Tibial artery (tissue), 4 donors: ENCODE measurements around the gene BPIFB2.

Experiments used
- DNase-seq, 2 donors: peaks; one replicate each; pipeline ENCODE4 v3.0.0-alpha.2; 2019
- H3K27ac ChIP-seq, 2 donors: fragments of 200-600 bp; sonication (generic) in 1 of 2; 1 replicate in 1 of 2; 2 replicates in 1 of 2; pipeline ENCODE4 v1.5.1; 2018 to 2019; ENCODE audit warnings: mild to moderate bottlenecking in 1 of 2
- H3K27me3 ChIP-seq, 2 donors: fragments of 200-600 bp; sonication (generic) in 1 of 2; one replicate each; pipeline versions ENCODE4 v1.5.1 to v1.6.0; 2016 to 2019
- H3K36me3 ChIP-seq, 3 donors: fragments of 200-600 bp; sonication (generic) in 2 of 3; one replicate each; pipeline ENCODE4 v1.5.1; 2016 to 2019; ENCODE audit warnings: mild to moderate bottlenecking in 2 of 3
- H3K4me1 ChIP-seq, 4 donors: fragments of 200-600 bp; sonication (generic) in 2 of 4; 1 replicate in 3 of 4; 2 replicates in 1 of 4; pipeline ENCODE4 v1.5.1; 2016 to 2019
- H3K4me3 ChIP-seq, 2 donors: fragments of 200-600 bp; sonication (generic) in 1 of 2; 1 replicate in 1 of 2; 2 replicates in 1 of 2; pipeline ENCODE4 v1.5.1; 2018 to 2019; ENCODE audit warnings: mild to moderate bottlenecking in 2 of 2
- H3K9me3 ChIP-seq, 3 donors: fragments of 200-600 bp; sonication (generic) in 1 of 3; one replicate each; pipeline ENCODE4 v1.5.1; 2016 to 2019
- intact Hi-C: fragments of 100-400 bp; cut with DNase I; formaldehyde crosslinking; loops from one replicate; pipeline ENCODE4 v1.15.0; 2023; ENCODE audit warnings: low total_unique reads
- TF ChIP-seq, protein P1 (sequence below), 2 experiments: fragments of 200-600 bp in 1 of 2; fragments of 450-650 bp in 1 of 2; IDR thresholded peaks; one replicate each; pipeline ENCODE4 v1.5.1; 2017 to 2019; ENCODE audit warnings: antibody characterized with exemption in 2 of 2, mild to moderate bottlenecking in 1 of 2, moderate library complexity in 1 of 2

BPIFB2 gene

DNA sequence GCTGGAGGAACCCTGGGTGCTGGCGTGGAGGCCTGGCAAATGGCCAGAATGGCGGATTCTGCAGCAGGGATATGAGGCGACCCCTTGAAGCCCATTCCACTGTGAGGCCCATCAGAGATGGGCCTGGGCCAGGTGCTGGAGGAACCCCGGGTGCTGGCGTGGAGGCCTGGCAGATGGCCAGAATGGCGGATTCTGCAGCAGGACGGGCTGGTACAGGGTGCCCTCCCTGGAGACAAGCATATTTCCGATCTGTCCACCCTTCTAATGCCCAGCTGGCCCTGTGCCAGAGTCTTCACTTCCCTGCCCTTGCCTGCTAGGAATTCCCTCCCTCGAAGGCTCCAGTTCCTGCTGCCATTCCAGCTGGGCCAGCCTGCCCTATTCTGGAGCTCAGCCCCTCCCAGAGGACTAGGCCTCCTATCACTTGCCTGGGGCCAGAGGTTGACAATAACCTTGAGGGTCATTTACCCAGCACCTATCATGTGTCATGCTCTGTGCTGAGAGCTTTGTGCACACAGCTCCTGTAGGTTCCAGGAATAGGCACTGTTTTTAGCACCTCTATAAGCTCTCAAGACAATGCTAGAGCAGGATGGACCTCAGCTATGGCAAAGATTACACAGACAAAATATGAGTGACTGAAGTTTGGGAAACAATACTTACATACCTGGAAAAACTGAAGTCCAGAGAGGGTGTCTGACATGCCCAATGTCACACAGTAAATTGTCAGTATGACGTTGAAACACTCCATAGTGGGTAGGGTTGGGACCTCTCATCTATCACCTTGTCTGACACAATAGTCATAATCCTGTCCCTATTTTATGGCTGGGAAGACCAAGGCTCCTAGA lies 24.7 kb upstream of the BPIFB2 start:
- H3K4me1 ChIP-seq: no peaks in the 10 kb centered on the region
- TF ChIP-seq, protein P1, sequence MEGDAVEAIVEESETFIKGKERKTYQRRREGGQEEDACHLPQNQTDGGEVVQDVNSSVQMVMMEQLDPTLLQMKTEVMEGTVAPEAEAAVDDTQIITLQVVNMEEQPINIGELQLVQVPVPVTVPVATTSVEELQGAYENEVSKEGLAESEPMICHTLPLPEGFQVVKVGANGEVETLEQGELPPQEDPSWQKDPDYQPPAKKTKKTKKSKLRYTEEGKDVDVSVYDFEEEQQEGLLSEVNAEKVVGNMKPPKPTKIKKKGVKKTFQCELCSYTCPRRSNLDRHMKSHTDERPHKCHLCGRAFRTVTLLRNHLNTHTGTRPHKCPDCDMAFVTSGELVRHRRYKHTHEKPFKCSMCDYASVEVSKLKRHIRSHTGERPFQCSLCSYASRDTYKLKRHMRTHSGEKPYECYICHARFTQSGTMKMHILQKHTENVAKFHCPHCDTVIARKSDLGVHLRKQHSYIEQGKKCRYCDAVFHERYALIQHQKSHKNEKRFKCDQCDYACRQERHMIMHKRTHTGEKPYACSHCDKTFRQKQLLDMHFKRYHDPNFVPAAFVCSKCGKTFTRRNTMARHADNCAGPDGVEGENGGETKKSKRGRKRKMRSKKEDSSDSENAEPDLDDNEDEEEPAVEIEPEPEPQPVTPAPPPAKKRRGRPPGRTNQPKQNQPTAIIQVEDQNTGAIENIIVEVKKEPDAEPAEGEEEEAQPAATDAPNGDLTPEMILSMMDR (IDR thresholded peaks at IDR 0.05): no peak
- peaks cover 0 to 27% of the 10 kb centered on the region in 2 donors for H3K27me3 ChIP-seq
- no peak for DNase-seq
- no peaks in the 10 kb centered on the region for H3K36me3 ChIP-seq
- H3K27ac ChIP-seq: no peak overlapping the region
- no peak overlapping the region for H3K4me3 ChIP-seq
- intact Hi-C loops: no loop called here
- H3K9me3 ChIP-seq: no peaks in the 10 kb centered on the region

DNA sequence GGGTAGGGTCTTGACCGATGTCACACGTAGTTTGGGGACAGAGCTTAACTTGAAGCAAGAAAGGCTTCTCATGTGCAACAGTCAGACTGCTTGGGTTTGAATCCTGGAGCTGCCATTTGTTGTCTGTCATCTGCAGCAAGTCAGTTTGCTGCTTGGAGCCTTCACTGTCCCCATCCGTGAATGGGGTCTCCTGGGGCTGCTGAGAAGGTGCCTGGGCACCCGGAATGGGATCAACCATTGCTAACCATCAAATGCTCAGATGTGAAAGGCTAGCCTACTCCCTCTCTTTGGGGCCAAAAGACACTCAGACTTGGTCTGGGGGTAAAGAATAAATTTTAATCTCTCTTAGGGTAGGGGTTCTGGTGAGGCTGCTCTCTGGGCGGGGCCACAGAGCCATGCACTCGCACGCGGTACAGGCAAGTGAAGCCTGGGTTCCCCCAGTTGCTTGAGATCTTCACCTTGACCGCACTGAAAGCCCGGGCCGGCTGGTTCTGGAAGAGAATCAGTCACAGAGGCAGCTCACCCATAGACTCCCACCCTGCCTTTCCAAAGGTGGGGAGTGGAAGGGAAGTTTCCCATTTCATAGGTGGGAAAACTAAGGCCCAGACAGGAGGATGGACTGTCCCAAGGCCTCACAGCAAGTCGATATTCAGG lies 23.9 kb upstream of the BPIFB2 start:
- intact Hi-C loops: no loop called here
- no peaks in the 10 kb centered on the region for H3K36me3 ChIP-seq
- H3K9me3 ChIP-seq: no peaks in the 10 kb centered on the region
- no peak overlapping the region for H3K4me3 ChIP-seq
- peaks cover 0 to 27% of the 10 kb centered on the region in 2 donors for H3K27me3 ChIP-seq
- no peak for DNase-seq
- H3K27ac ChIP-seq: no peak overlapping the region
- TF ChIP-seq, protein P1 (IDR thresholded peaks at IDR 0.05): no peak
- no peaks in the 10 kb centered on the region for H3K4me1 ChIP-seq

DNA sequence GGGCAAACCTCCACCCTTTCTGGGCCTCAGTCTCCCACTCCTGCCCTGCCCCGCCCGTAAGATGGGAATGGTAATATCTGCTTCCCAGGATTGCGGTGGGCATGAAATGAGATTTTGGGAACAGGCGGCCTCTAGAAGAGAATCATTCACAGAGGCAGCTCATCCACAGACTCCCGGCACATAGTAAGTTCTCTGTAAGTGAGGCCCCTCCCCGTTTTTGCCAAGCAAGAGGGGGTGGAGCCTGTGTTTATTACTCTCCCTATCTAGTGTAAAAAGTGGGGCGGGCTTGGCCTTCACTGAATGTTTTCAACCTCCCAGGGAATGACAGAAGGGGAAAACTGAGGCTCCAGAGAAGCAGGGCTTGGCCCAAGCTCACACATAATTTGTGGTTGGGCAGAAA lies 23.3 kb upstream of the BPIFB2 start:
- intact Hi-C loops: no loop called here
- Histone ChIP-seq H3K36me3 (no peaks in the 10 kb centered on the region), H3K27me3 (peaks cover 0 to 28% of the 10 kb centered on the region in 2 donors), H3K9me3 (no peaks in the 10 kb centered on the region), H3K4me3 (no peak overlapping the region), H3K27ac (no peak overlapping the region), H3K4me1 (no peaks in the 10 kb centered on the region)
- TF ChIP-seq, protein P1 (IDR thresholded peaks at IDR 0.05): no peak
- DNase-seq: no peak

DNA sequence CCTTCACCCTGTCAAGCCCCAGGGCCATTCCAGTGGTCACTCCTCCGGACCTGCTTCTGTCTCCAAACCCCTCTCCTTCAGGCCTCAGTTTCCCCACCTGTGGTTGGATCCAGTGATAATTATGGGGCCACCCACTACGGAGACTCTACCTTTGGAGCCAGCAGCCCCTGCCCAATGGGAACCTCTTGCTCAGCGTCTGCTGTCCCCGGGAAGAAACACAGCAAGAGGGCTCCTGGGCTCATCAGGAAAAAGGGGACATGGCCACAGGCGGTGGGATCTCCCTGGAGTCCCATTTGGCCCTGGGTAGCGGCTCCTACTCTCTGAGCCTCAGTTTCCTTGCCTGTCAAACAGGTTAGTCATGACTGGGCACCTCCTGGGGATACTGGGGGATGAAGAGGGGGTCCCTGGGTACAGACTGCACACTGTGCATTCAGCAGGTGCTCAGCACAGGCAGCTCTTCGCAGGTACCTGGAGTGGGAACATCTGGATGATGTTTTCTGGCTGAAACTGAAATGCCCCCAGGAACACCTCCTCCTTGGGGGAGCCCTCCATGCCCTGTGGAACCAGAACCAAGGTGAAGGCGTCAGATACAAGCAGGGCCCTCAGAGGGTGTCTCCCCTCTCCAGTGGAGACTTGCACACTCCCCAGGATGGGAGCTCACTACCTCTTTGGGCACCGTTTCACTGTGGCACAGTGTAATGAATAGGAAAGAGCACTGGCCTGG lies 22.7 kb upstream of the BPIFB2 start:
- H3K9me3 ChIP-seq: no peaks in the 10 kb centered on the region
- H3K4me3 ChIP-seq: no peak overlapping the region
- no peaks in the 10 kb centered on the region for H3K36me3 ChIP-seq
- DNase-seq: no peak
- no peaks in the 10 kb centered on the region for H3K4me1 ChIP-seq
- intact Hi-C loops: no loop called here
- H3K27ac ChIP-seq: no peak overlapping the region
- peaks cover 0 to 34% of the 10 kb centered on the region in 2 donors for H3K27me3 ChIP-seq
- TF ChIP-seq, protein P1 (IDR thresholded peaks at IDR 0.05): no peak

DNA sequence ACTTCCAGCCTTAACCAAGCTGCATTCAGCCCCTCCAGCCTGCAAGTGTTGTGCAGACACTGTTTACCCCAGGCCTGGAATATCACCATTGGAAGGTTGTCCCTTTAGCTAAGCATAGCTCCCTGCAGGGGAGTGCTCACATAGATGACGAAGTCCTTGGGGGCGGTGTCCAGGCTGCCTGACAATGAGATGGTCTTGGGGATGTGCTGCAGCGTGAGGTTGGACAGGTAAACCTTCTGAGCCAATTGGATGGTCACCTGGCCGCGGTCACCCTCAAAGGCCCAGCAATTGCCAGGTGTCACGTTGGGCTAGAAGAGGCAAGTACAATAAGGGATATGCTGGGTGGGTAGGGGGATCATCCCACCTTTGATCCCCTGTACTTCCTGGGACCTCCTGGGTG lies 21.9 kb upstream of the BPIFB2 start:
- TF ChIP-seq, protein P1 (IDR thresholded peaks at IDR 0.05): no peak
- H3K4me1 ChIP-seq: no peaks in the 10 kb centered on the region

More for the DNA sequence above, 21.9 kb upstream of the BPIFB2 start:
- H3K27ac ChIP-seq: no peak overlapping the region
- intact Hi-C loops: no loop called here
- H3K4me3 ChIP-seq: no peak overlapping the region
- H3K27me3 ChIP-seq: peaks cover 0 to 35% of the 10 kb centered on the region in 2 donors
- DNase-seq: no peak
- H3K9me3 ChIP-seq: no peaks in the 10 kb centered on the region
- no peaks in the 10 kb centered on the region for H3K36me3 ChIP-seq
